GM23338 (cell line): ENCODE measurements around the gene EXPH5. TPM values are rescaled to one million over a fixed set of nuclear protein-coding genes. Genes with fewer than 3 reads are reported as not detected.

Experiments
- ATAC-seq: fragments of 200-7000 bp; cut with Tn5 transposase; 3 replicates; pipeline ENCODE4 v1.9.1; 2020
- DNase-seq: peaks from one replicate; pipeline ENCODE4 v3.0.0-alpha.2; 2015; ENCODE audit warnings: low spot score
- H2AFZ ChIP-seq: fragments of 200-600 bp; sonication (generic); 2 replicates; pipeline ENCODE4 v1.8.0; 2016; ENCODE audit warnings: antibody characterized with exemption, mild to moderate bottlenecking, moderate library complexity
- H3F3A ChIP-seq: fragments of 200-600 bp; sonication (generic); replicated peaks from 2 replicates; pipeline ENCODE4 v1.8.0; 2017; ENCODE audit warnings: antibody characterized with exemption, mixed run types, low read depth
- H3K27ac ChIP-seq: fragments of 200-600 bp; sonication (generic); 2 replicates; pipeline ENCODE4 v1.6.1; 2016; ENCODE audit warnings: low read depth
- H3K27me3 ChIP-seq: fragments of 200-600 bp; sonication (generic); 2 replicates; pipeline ENCODE4 v1.8.0; 2016; ENCODE audit warnings: mild to moderate bottlenecking, mixed run types, moderate library complexity; ENCODE audit not compliant: insufficient read depth
- H3K36me3 ChIP-seq: fragments of 200-600 bp; sonication (generic); 2 replicates; pipeline ENCODE4 v1.8.0; 2016; ENCODE audit warnings: mild to moderate bottlenecking; ENCODE audit not compliant: insufficient read depth
- H3K4me1 ChIP-seq: fragments of 200-600 bp; sonication (generic); 2 replicates; pipeline ENCODE4 v1.8.0; 2016; ENCODE audit warnings: mild to moderate bottlenecking, moderate library complexity; ENCODE audit not compliant: insufficient read depth
- H3K4me2 ChIP-seq: fragments of 200-600 bp; sonication (generic); 2 replicates; pipeline ENCODE4 v1.7.1; 2017; ENCODE audit warnings: mixed run types
- H3K4me3 ChIP-seq: fragments of 200-600 bp; sonication (generic); 2 replicates; pipeline ENCODE4 v1.6.1; 2016; ENCODE audit warnings: mixed run types
- H3K79me2 ChIP-seq: fragments of 200-600 bp; sonication (generic); replicated peaks from 2 replicates; pipeline ENCODE4 v1.8.0; 2017; ENCODE audit warnings: mild to moderate bottlenecking; ENCODE audit not compliant: insufficient read depth
- H3K9me2 ChIP-seq: fragments of 200-600 bp; sonication (generic); 2 replicates; pipeline ENCODE4 v1.8.0; 2017; ENCODE audit not compliant: insufficient read depth
- H4K20me1 ChIP-seq: fragments of 200-600 bp; sonication (generic); replicated peaks from 2 replicates; pipeline ENCODE4 v1.8.0; 2017; ENCODE audit warnings: mild to moderate bottlenecking; ENCODE audit not compliant: insufficient read depth
- H3K27ac Mint-ChIP-seq: 2 replicates; pipeline ENCODE4 v1.8.0; 2020; ENCODE audit warnings: inconsistent platforms, mild to moderate bottlenecking, moderate library complexity, mixed read lengths
- H3K27me3 Mint-ChIP-seq: 3 replicates; pipeline ENCODE4 v1.8.0; 2022; ENCODE audit warnings: low read depth, mild to moderate bottlenecking, moderate library complexity, mixed read lengths, inconsistent platforms; ENCODE audit not compliant: insufficient read depth, poor library complexity
- H3K36me3 Mint-ChIP-seq: 3 replicates; pipeline ENCODE4 v1.8.0; 2021; ENCODE audit warnings: low read depth, mild to moderate bottlenecking, inconsistent platforms, moderate library complexity, mixed read lengths
- H3K4me1 Mint-ChIP-seq: 3 replicates; pipeline ENCODE4 v1.8.0; 2020; ENCODE audit warnings: mild to moderate bottlenecking, inconsistent platforms, mixed read lengths
- H3K4me3 Mint-ChIP-seq: 3 replicates; pipeline ENCODE4 v1.8.0; 2021; ENCODE audit warnings: moderate library complexity, mild to moderate bottlenecking, inconsistent platforms, mixed read lengths
- H3K9me3 Mint-ChIP-seq: 3 replicates; pipeline ENCODE4 v1.8.0; 2020; ENCODE audit warnings: moderate library complexity, mild to moderate bottlenecking, inconsistent platforms, mixed read lengths
- CREB1 ChIP-seq: fragments of 250-450 bp; sonication (Bioruptor Pico); IDR thresholded peaks from 2 replicates; pipeline ENCODE4 v1.5.0; 2020; ENCODE audit warnings: low read depth, mild to moderate bottlenecking, moderate library complexity
- ETS1 ChIP-seq: IDR thresholded peaks from 2 replicates; pipeline ENCODE4 v1.6.1; 2016; ENCODE audit warnings: antibody characterized with exemption
- EZH2 ChIP-seq: fragments of 200-600 bp; sonication (generic); IDR thresholded peaks from one replicate; pipeline ENCODE4 v1.8.0; 2017; ENCODE audit warnings: antibody characterized with exemption, mild to moderate bottlenecking, low read depth; ENCODE audit not compliant: unreplicated experiment
- EZH2phosphoT487 ChIP-seq: fragments of 200-600 bp; sonication (generic); IDR thresholded peaks from one replicate; pipeline ENCODE4 v1.8.1; 2018; ENCODE audit warnings: antibody characterized with exemption; ENCODE audit not compliant: unreplicated experiment
- NANOG ChIP-seq: IDR thresholded peaks from 2 replicates; pipeline ENCODE4 v1.6.1; 2016; ENCODE audit warnings: antibody characterized with exemption, borderline replicate concordance
- POLR2AphosphoS5 ChIP-seq: IDR thresholded peaks from 2 replicates; pipeline ENCODE4 v1.6.1; 2016; ENCODE audit warnings: antibody characterized with exemption, low read depth
- REST ChIP-seq: IDR thresholded peaks from one replicate; pipeline ENCODE4 v1.6.1; 2018; ENCODE audit warnings: antibody characterized with exemption; ENCODE audit not compliant: unreplicated experiment
- STAT1 ChIP-seq: IDR thresholded peaks from one replicate; pipeline ENCODE4 v1.6.1; 2016; ENCODE audit warnings: antibody characterized with exemption; ENCODE audit not compliant: unreplicated experiment
- ZNF114 ChIP-seq: fragments of 250-450 bp; sonication (Bioruptor Pico); IDR thresholded peaks from 2 replicates; pipeline ENCODE4 v1.5.0; 2020; ENCODE audit warnings: mild to moderate bottlenecking, moderate library complexity
- ZNF462 ChIP-seq: fragments of 250-450 bp; sonication (Bioruptor Pico); IDR thresholded peaks from 2 replicates; pipeline ENCODE4 v1.5.0; 2020; ENCODE audit warnings: mild to moderate bottlenecking, moderate library complexity
- polyA plus RNA-seq: library from polyadenylated mRNA; unstranded; fragments of >200 nt; fragmentation: Nextera tagmentation; extraction: Ambion mirVana; gene quantifications from 2 replicates; pipeline ENCODE4 v1.2.1, GENCODE V29; 2016
- total RNA-seq: library from RNA; depleted of rRNA; stranded (reverse); fragments of >200 nt; shearing (Covaris generic); gene quantifications from 2 replicates; pipeline ENCODE4 v1.2.3, GENCODE V29; 2014

The EXPH5 gene
- total and polyA plus RNA-seq, 2 experiments from 2014 or later, result 3.6 to 12.6 TPM

GRCh38 chr11:108494182-108494581 lies 99.4 kb downstream of the EXPH5 start (continued):
- TF ChIP-seq REST (no peak), ZNF462 (CRISPR knock-in tag) (no peak)

GRCh38 chr11:108491936-108492335 lies 101.6 kb downstream of the EXPH5 start:
- no peak for TF ChIP-seq STAT1
- TF ChIP-seq ZNF114, result no peak
- TF ChIP-seq EZH2phosphoT487, result no peak
- TF ChIP-seq NANOG, result no peak
- no peak for TF ChIP-seq REST
- TF ChIP-seq CREB1 (CRISPR knock-in tag), result no peak
- TF ChIP-seq ETS1, result no peak
- no peak for TF ChIP-seq POLR2AphosphoS5
- no peak for TF ChIP-seq EZH2
- DNase-seq (no peak), ATAC-seq (no peak)
- H4K20me1 ChIP-seq, result no peaks in the 10 kb centered on the region
- H3K27ac ChIP-seq, result no peak overlapping the region
- no peak overlapping the region for H3K4me2 ChIP-seq
- peaks cover 2% of the 10 kb centered on the region for H3K27me3 Mint-ChIP-seq
- peaks cover 11% of the 10 kb centered on the region for H3K36me3 Mint-ChIP-seq
- H3F3A ChIP-seq, result 0 out of 2 replicates have a peak, but pooled peaks cover 2% of the 10 kb centered on the region
- no peaks in the 10 kb centered on the region for H3K9me2 ChIP-seq
- H3K4me1 Mint-ChIP-seq, result peaks cover 8% of the 10 kb centered on the region; the same call in 2 of the 3 replicates
- H3K9me3 Mint-ChIP-seq, result peaks cover 7% of the 10 kb centered on the region; the same call in 2 of the 3 replicates
- H3K4me3 ChIP-seq, result no peak overlapping the region
- no peak overlapping the region for H2AFZ ChIP-seq
- H3K4me1 ChIP-seq, result peaks cover 5% of the 10 kb centered on the region
- H3K27me3 ChIP-seq, result peaks cover under 1% of the 10 kb centered on the region; the same call in 1 of the 2 replicates
- H3K79me2 ChIP-seq, result no peaks in the 10 kb centered on the region
- no peaks in the 10 kb centered on the region for H3K36me3 ChIP-seq
- no peak overlapping the region for H3K4me3 Mint-ChIP-seq
- no peak overlapping the region for H3K27ac Mint-ChIP-seq
